Measurements from ENCODE around the gene NUDT3. TPM values are rescaled to one million over a fixed set of nuclear protein-coding genes. Genes with fewer than 3 reads are reported as not detected.

Gene NUDT3
- total and polyA plus RNA-seq, 4 donors: 9.0 to 38.5 (median 22.8) TPM

DNA sequence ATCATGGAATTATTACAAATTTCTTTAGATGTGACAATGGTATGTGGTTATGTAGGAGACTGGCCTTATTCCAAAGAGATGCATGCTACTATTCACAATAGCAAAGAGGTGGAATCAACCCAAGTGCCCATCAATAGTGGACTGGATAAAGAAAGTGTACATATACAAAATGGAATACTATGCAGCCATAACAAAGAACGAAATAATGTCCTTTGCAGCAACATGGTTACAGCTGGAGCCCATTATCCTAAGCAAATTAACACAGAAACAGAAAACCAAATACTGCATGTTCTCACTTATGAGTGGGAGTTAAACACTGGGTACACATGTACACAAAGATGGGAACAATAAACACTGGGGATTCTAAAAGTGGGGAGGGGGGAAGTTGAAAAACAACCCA lies 69.7 kb downstream of the NUDT3 start:
- 92 to 95% methylated on average over 1 of the region's 1 CpG for WGBS, 2 donors
- no peak for DNase-seq
- TF ChIP-seq, protein P1, sequence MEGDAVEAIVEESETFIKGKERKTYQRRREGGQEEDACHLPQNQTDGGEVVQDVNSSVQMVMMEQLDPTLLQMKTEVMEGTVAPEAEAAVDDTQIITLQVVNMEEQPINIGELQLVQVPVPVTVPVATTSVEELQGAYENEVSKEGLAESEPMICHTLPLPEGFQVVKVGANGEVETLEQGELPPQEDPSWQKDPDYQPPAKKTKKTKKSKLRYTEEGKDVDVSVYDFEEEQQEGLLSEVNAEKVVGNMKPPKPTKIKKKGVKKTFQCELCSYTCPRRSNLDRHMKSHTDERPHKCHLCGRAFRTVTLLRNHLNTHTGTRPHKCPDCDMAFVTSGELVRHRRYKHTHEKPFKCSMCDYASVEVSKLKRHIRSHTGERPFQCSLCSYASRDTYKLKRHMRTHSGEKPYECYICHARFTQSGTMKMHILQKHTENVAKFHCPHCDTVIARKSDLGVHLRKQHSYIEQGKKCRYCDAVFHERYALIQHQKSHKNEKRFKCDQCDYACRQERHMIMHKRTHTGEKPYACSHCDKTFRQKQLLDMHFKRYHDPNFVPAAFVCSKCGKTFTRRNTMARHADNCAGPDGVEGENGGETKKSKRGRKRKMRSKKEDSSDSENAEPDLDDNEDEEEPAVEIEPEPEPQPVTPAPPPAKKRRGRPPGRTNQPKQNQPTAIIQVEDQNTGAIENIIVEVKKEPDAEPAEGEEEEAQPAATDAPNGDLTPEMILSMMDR (IDR thresholded peaks at IDR 0.05; ENCODE audit: control extremely low read depth, extremely low read depth): no peak

DNA sequence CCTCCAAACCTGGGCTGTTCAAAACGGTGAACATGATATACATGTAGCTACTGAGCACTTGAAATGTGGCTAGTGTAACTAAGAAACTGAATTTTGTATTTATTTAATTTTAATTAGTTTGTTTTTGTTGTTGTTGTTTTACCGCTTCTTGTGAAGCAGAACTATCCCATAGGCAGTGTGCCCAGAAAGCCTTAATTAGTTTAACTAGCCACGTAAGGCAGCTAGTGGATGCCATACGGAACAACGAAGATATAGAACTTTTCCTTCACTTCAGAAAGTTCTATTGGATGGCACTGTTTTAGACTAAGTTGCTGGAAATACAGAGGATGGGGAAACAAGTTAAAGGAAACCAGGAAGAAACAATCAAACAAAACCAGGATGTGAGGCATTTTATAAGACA lies 70.6 kb downstream of the NUDT3 start:
- H3K4me1 ChIP-seq (ENCODE audit: control insufficient read depth in 5 of 5, insufficient read depth in 5 of 5, low read length in 5 of 5): peaks cover 2 to 35% (median 13%) of the 10 kb centered on the region in 5 donors
- ATAC-seq (ENCODE audit: insufficient read depth, low FRiP score) (no peak), DNase-seq (no peak)
- no peak overlapping the region for H3K27ac ChIP-seq (ENCODE audit: low read depth in 1 of 2, low read length in 1 of 2)
- H3K9me3 ChIP-seq (ENCODE audit: control insufficient read depth in 4 of 4, insufficient read depth in 3 of 4, low read length in 3 of 4): no peaks in the 10 kb centered on the region
- TF ChIP-seq, protein P1 (IDR thresholded peaks at IDR 0.05; ENCODE audit: control extremely low read depth, extremely low read depth): no peak
- H3K9ac ChIP-seq (ENCODE audit: insufficient read depth in 1 of 2, low read length in 2 of 2): no peak overlapping the region
- H3K4me3 ChIP-seq: no peak overlapping the region
- 81 to 89% methylated on average over 5 of the region's 5 CpGs for WGBS, 2 donors
- H3K27me3 ChIP-seq (ENCODE audit: control insufficient read depth in 3 of 3, insufficient read depth in 3 of 3, low read length in 2 of 3): no peaks in the 10 kb centered on the region
- H3K36me3 ChIP-seq (ENCODE audit: control insufficient read depth in 4 of 4, insufficient read depth in 4 of 4, low read length in 4 of 4): peaks cover 0 to 4% (median 0%) of the 10 kb centered on the region in 4 donors

More for the DNA sequence above, 69.7 kb downstream of the NUDT3 start:
- H3K9ac ChIP-seq (ENCODE audit: insufficient read depth in 1 of 2, low read length in 2 of 2): no peak overlapping the region
- no peak overlapping the region for H3K4me3 ChIP-seq
- H3K27me3 ChIP-seq (ENCODE audit: control insufficient read depth in 3 of 3, insufficient read depth in 3 of 3, low read length in 2 of 3): no peaks in the 10 kb centered on the region
- H3K4me1 ChIP-seq (ENCODE audit: control insufficient read depth in 5 of 5, insufficient read depth in 5 of 5, low read length in 5 of 5): peaks cover 0 to 26% (median 10%) of the 10 kb centered on the region in 5 donors
- peaks cover 0 to 6% (median 0%) of the 10 kb centered on the region in 4 donors for H3K36me3 ChIP-seq (ENCODE audit: control insufficient read depth in 4 of 4, insufficient read depth in 4 of 4, low read length in 4 of 4)
- no peaks in the 10 kb centered on the region for H3K9me3 ChIP-seq (ENCODE audit: control insufficient read depth in 4 of 4, insufficient read depth in 3 of 4, low read length in 3 of 4)
- no peak for ATAC-seq (ENCODE audit: insufficient read depth, low FRiP score)
- no peak overlapping the region for H3K27ac ChIP-seq (ENCODE audit: low read depth in 1 of 2, low read length in 1 of 2)

DNA sequence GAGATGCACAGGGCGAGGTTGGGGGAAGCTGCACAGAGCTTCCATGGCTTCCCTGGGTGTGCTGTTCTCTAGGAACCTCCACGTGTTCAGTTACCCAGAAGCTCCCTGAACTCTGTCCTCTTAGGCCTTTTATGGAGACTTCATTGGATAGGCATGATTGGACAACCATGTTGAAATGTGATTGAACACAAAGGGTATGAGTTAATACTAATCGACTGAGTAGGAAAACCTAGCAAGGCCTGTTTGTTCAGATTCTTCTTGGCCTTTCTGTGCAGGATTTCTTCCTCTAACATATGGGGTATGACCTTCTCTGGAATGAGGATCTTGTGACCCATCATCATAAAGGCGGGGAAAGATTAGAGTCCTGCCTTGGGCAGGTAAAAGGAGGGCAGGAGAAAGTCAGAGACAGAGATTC lies 73.0 kb downstream of the NUDT3 start:
- Histone ChIP-seq H3K36me3 (ENCODE audit: control insufficient read depth in 4 of 4, insufficient read depth in 4 of 4, low read length in 4 of 4) (peaks cover 0 to 4% (median 0%) of the 10 kb centered on the region in 4 donors), H3K4me3 (no peak overlapping the region), H3K9me3 (ENCODE audit: control insufficient read depth in 4 of 4, insufficient read depth in 3 of 4, low read length in 3 of 4) (no peaks in the 10 kb centered on the region), H3K9ac (ENCODE audit: insufficient read depth in 1 of 2, low read length in 2 of 2) (no peak overlapping the region), H3K27ac (ENCODE audit: low read depth in 1 of 2, low read length in 1 of 2) (no peak overlapping the region), H3K4me1 (ENCODE audit: control insufficient read depth in 5 of 5, insufficient read depth in 5 of 5, low read length in 5 of 5) (peaks cover 2 to 36% (median 13%) of the 10 kb centered on the region in 5 donors), H3K27me3 (ENCODE audit: control insufficient read depth in 3 of 3, insufficient read depth in 3 of 3, low read length in 2 of 3) (no peaks in the 10 kb centered on the region)
- 81 to 87% methylated on average over 4 of the region's 4 CpGs for WGBS, 2 donors
- no peak for ATAC-seq (ENCODE audit: insufficient read depth, low FRiP score)
- no peak for DNase-seq
- TF ChIP-seq, protein P1 (IDR thresholded peaks at IDR 0.05; ENCODE audit: control extremely low read depth, extremely low read depth): no peak
